A673 (cell line): ENCODE data around the gene ANKRD40. TPM values are rescaled to one million over a fixed set of nuclear protein-coding genes. Genes with fewer than 3 reads are reported as not detected.
"Not testable (repeated sequence)": the region's sequence is repeated elsewhere in the genome, so short reads cannot be mapped to it uniquely, and the experiment has no call there.

Source experiments
- BruUV-seq: library from RNA; stranded (reverse); fragments of 400-500 nt; replicated peaks from 2 replicates; lab custom pipeline; 2021; lab: Mats Ljungman, UMichigan
- CTCF ChIA-PET: fragments of 300-600 bp; sonication (Branson Sonifier 250); formaldehyde crosslinking; loops from one replicate; lab custom pipeline; 2022; ENCODE audit warnings: antibody characterized with exemption; lab: Charles Lee
- POLR2A ChIA-PET: fragments of 300-600 bp; sonication (Branson Sonifier 250); formaldehyde crosslinking; loops from one replicate; lab custom pipeline; 2022; ENCODE audit warnings: antibody characterized with exemption; ENCODE audit not compliant: low non-redundant PET; lab: Charles Lee
- DNase-seq: peaks from one replicate; pipeline ENCODE4 v3.0.0-alpha.2; 2015; ENCODE audit warnings: low spot score
- H3K27ac ChIP-seq: fragments of 200-600 bp; sonication (generic); 2 replicates; pipeline ENCODE4 v1.5.1; 2016; ENCODE audit warnings: mixed run types, low read depth, mild to moderate bottlenecking, mixed read lengths, antibody characterized with exemption, low read length; ENCODE audit not compliant: poor library complexity, severe bottlenecking
- H3K27me3 ChIP-seq: fragments of 200-600 bp; sonication (generic); replicated peaks from 2 replicates; pipeline ENCODE4 v1.6.1; 2017; ENCODE audit warnings: mixed run types, low read depth, mild to moderate bottlenecking, mixed read lengths, antibody characterized with exemption, low read length; ENCODE audit not compliant: insufficient read depth, poor library complexity
- H3K36me3 ChIP-seq: fragments of 200-600 bp; sonication (generic); 2 replicates; pipeline ENCODE4 v1.6.1; 2016; ENCODE audit warnings: mixed run types, mild to moderate bottlenecking, mixed read lengths, antibody characterized with exemption, low read length; ENCODE audit not compliant: insufficient read depth, poor library complexity, severe bottlenecking
- H3K4me1 ChIP-seq: fragments of 200-600 bp; sonication (generic); 2 replicates; pipeline ENCODE4 v1.6.1; 2017; ENCODE audit warnings: mixed run types, mild to moderate bottlenecking, mixed read lengths, antibody characterized with exemption, low read length; ENCODE audit not compliant: insufficient read depth, poor library complexity, severe bottlenecking
- H3K4me3 ChIP-seq: fragments of 200-600 bp; sonication (generic); 2 replicates; pipeline ENCODE4 v1.5.1; 2016; ENCODE audit warnings: low read depth, mixed run types, mild to moderate bottlenecking, mixed read lengths, low read length; ENCODE audit not compliant: poor library complexity, severe bottlenecking
- H3K9me3 ChIP-seq: fragments of 200-600 bp; sonication (generic); 2 replicates; pipeline ENCODE4 v1.6.1; 2016; ENCODE audit warnings: mixed run types, low read depth, mild to moderate bottlenecking, mixed read lengths, antibody characterized with exemption, low read length; ENCODE audit not compliant: poor library complexity, severe bottlenecking
- CTCF ChIP-seq: fragments of 300-800, 200-600 bp; sonication (generic); conservative IDR thresholded peaks from 2 replicates; pipeline ENCODE4 v1.5.1; 2017; ENCODE audit warnings: low read depth, mild to moderate bottlenecking, antibody characterized with exemption, low read length, moderate library complexity, mixed read lengths
- EZH2 ChIP-seq: fragments of 200-600 bp; sonication (generic); IDR thresholded peaks from 2 replicates; pipeline ENCODE4 v1.6.1; 2017; ENCODE audit warnings: borderline replicate concordance, low read depth, mild to moderate bottlenecking, mixed read lengths, antibody characterized with exemption, low read length; ENCODE audit not compliant: poor library complexity, severe bottlenecking
- intact Hi-C: fragments of 100-400 bp; cut with micrococcal nuclease; formaldehyde crosslinking; loops from one replicate; pipeline ENCODE4 v1.10.0; 2022; ENCODE audit not compliant: unreplicated experiment
- total RNA-seq: library from RNA; stranded (reverse); gene quantifications from 2 replicates; pipeline ENCODE4 v1.2.3, GENCODE V29; 2021

ANKRD40 gene
- total RNA-seq, 1 experiment from 2014 or later = 54.2 TPM

- no peak overlapping the region for H3K4me3 ChIP-seq
- POLR2A ChIA-PET = no interaction called here
- intact Hi-C loops = no loop called here
- BruUV-seq = no TSS peak
- CTCF ChIA-PET = interaction anchor here (0.7 to 1.3 kb wide), 2 partner anchors 52 to 116 kb away, joined by 3 to 4 read pairs; no protein-coding TSS in a partner anchor
- H3K36me3 ChIP-seq = no peaks in the 10 kb centered on the region
- no peaks in the 10 kb centered on the region for H3K27me3 ChIP-seq
- H3K9me3 ChIP-seq = no peaks in the 10 kb centered on the region
- H3K4me1 ChIP-seq = peaks cover 8% of the 10 kb centered on the region
- H3K27ac ChIP-seq = no peak overlapping the region
- DNase-seq = no peak
- TF ChIP-seq CTCF (no peak), EZH2 (no peak)
Measured at GRCh38 chr17:50682441-50682840, 25.3 kb downstream of the ANKRD40 start.

GRCh38 chr17:50681263-50682200 is 26.2 kb downstream of the ANKRD40 start:
- no peak overlapping the region for H3K27ac ChIP-seq
- DNase-seq = peak; percentile 88
- H3K36me3 ChIP-seq = no peaks in the 10 kb centered on the region
- ChIA-PET POLR2A (no interaction called here), CTCF (interaction anchor here (0.8 to 1.3 kb wide), 3 partner anchors 51 to 131 kb away, joined by 3 to 5 read pairs (median 4); no protein-coding TSS in a partner anchor)
- BruUV-seq = no TSS peak
- intact Hi-C loops = loop anchor here (1.0 kb wide), 2 partner anchors 51 to 134 kb away; partner anchors contain the start of gene SPATA20
- H3K4me1 ChIP-seq = peaks cover 8% of the 10 kb centered on the region
- H3K9me3 ChIP-seq = no peaks in the 10 kb centered on the region
- no peaks in the 10 kb centered on the region for H3K27me3 ChIP-seq
- peak; percentile 81 for TF ChIP-seq CTCF
- no peak for TF ChIP-seq EZH2
- H3K4me3 ChIP-seq = no peak overlapping the region

DNA sequence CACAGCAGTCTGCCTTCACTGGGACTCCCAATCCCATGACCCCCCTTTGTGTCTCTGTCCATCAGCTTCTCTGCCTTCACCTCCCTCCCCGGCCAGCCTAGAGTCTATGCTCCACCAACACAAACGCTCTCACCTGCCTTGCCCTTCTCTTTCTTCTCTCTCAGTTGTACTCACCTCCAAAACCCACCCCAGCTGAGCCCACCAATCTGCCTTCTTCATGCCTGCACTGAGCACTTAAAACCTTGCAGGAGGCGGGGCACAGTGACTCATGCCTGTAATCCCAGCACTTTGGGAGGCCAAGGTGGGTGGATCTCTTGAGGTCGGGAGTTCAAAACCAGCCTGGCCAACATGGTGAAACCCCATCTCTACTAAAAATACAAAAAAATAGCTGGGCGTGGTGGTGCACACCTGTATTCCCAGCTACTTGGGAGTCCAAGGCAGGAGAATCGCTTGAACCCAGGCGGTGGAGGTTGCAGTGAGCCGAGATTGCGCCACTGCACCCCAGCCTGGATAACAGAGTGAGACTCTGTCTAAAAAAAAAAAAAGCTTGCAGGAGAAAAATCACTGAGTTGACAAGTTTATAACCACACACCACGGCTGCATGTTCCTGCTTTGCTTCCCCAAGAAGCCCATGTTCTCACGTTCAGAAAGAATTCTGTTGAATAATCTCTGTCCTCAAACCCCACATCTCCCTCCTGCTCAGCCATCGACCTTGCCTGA is 27.0 kb downstream of the ANKRD40 start:
- H3K4me3 ChIP-seq, H3K36me3 ChIP-seq, POLR2A ChIA-PET, H3K4me1 ChIP-seq, H3K27me3 ChIP-seq, DNase-seq, BruUV-seq, H3K9me3 ChIP-seq, H3K27ac ChIP-seq: not testable (repeated sequence)
- intact Hi-C loops = loop anchor here (1.0 kb wide), 2 partner anchors 50 to 133 kb away; partner anchors contain the start of gene SPATA20
- CTCF ChIA-PET = interaction anchor here (1.2 kb wide), 1 partner anchor 130 kb away, joined by 5 read pairs; no protein-coding TSS in a partner anchor
